Measurements from ENCODE around the gene PPIC.

DNA sequence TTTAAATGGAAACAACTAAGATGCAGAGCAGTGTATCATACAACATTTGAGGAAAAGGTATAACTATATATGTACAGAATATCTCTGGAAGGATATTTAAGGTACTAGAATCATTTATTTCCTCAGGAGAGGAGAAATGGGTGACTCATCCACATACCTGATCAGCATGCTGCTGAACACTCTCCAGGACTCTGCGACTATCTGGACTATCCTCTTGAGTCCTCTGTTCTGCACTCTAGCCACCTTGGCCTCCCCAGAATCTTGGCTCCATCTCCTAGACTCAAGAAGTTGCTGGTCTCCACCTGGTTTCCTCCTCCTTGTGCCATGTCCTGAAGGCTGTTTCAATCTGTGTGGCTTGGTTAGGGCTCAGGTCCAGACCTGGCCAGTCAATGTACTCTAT is 43.7 kb upstream of the PPIC start:
- TF ChIP-seq, protein P1, sequence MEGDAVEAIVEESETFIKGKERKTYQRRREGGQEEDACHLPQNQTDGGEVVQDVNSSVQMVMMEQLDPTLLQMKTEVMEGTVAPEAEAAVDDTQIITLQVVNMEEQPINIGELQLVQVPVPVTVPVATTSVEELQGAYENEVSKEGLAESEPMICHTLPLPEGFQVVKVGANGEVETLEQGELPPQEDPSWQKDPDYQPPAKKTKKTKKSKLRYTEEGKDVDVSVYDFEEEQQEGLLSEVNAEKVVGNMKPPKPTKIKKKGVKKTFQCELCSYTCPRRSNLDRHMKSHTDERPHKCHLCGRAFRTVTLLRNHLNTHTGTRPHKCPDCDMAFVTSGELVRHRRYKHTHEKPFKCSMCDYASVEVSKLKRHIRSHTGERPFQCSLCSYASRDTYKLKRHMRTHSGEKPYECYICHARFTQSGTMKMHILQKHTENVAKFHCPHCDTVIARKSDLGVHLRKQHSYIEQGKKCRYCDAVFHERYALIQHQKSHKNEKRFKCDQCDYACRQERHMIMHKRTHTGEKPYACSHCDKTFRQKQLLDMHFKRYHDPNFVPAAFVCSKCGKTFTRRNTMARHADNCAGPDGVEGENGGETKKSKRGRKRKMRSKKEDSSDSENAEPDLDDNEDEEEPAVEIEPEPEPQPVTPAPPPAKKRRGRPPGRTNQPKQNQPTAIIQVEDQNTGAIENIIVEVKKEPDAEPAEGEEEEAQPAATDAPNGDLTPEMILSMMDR (IDR thresholded peaks at IDR 0.05; ENCODE audit: low read length): no peak
- TF ChIP-seq EZH2 (IDR thresholded peaks at IDR 0.05; ENCODE audit: borderline replicate concordance, low read length): no peak

Measured in OCI-LY1 (cell line).